ENCODE data around the gene MYCT1.

Gene MYCT1

DNA sequence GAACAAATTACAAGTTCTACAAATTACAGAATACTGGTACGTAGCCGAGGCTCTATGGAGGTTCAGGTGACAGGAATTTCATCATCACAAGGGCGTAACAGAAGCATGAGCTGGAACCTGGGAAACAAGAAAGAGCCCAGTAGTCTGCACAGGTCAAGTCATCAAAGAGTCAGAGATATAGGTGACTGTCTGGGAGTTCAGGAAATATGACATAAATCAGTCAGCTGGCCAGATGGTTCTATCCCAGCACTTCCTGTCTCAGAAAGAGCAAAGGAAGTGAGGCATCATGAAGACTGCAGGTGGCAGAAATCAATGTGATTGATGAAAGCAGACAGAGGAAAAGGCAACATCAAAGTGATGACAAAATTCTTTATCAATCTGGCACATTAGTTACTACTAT, 23.3 kb downstream of the MYCT1 start:
- in situ Hi-C loops (cut with HindIII; ENCODE audit: low sequenced_read_pairs) = no loop called here

DNA sequence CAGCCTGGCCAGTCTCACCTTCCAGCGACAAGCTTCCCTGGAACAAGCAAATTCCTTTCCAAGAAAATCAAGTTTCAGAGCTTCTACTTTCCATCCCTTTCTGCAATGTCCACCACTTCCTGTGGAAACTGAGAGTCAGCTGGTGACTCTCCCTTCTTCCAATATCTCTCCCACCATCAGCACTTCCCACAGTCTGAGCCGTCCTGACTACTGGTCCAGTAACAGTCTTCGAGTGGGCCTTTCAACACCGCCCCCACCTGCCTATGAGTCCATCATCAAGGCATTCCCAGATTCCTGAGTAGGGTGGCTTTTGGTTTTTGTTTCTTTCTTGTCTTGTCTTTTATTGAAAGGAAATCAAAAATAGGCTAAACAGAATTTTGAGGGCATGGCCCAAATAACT, 24.3 kb downstream of the MYCT1 start:
- in situ Hi-C loops (cut with HindIII; ENCODE audit: low sequenced_read_pairs) = no loop called here

DNA sequence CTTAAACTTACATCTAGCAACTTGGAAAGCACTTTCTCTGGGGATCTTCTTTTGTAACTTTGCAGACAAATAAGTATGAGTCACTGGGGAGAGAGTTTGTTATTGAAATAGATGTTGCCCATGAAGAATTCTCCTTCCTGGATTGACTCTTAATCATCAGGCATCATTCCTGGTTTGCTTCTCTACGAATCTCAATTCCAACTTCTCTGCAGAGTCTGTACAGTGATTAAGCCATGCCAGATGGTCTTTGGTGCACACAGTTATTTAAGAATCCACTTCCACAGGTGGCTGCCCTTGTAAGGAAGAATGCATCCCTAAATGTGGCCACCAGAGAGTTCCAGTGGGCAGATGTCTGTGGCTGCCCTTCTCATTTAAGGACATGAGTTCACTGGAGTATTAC, 25.7 kb downstream of the MYCT1 start:
- in situ Hi-C loops (cut with HindIII; ENCODE audit: low sequenced_read_pairs) = no loop called here

DNA sequence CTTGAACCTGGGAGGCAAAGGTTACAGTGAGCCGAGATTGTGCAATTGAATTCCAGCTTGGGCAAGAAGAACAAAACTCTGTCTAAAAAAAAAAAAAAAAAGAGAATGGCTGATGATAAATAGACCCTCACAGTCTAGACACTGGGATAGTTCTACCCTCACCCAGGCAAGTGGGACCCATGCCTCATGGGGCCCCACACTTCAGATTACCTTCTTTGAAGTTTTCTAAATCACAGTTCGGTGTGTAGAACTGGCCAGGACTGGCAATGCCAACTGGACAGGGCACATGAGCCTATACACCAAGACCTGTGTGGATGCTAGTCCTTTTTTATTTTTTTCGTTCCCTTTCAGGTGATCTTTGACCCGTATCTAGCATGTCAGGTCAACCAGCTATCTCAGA, 28.6 kb downstream of the MYCT1 start:
- in situ Hi-C loops (cut with HindIII; ENCODE audit: low sequenced_read_pairs) = no loop called here

DNA sequence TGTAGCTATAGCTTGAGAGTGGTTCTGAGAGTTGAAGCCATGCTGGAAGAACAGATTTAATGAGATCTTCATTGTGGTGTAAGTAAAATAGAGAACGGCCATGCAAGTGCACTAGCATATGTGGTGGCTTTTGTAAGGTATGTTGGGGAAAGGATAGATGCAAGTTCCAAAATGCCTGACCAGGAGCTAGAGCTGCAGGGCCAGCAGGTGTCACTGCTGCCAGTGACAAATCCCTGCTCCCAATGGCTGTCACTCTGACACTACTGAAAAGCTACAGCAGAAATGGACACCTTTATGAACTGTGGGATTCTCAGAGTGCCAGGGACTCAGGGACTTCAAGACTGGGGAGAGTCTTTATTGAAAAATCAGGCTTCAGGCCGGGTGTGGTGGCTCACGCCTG, 29.8 kb downstream of the MYCT1 start:
- in situ Hi-C loops (cut with HindIII; ENCODE audit: low sequenced_read_pairs) = no loop called here

DNA sequence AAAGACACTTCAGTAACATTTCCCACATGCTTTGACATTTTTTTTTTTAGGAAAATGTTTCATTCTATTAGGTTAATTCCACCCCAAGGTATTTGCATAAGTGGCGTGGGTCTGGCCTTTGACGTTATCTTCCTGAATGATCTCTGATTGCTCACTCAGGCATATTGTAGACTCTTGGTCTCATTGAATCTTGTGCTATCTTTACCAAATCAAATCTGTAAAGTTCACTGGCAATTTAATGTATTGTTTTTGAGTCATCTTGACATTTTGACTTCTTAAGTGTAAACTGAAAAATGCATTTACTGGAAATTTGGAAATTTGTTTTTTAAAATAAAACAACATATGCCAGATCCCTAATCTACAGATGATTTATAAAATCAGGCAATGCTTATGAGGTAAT, 36.9 kb downstream of the MYCT1 start:
- in situ Hi-C loops (cut with HindIII; ENCODE audit: low sequenced_read_pairs) = no loop called here

DNA sequence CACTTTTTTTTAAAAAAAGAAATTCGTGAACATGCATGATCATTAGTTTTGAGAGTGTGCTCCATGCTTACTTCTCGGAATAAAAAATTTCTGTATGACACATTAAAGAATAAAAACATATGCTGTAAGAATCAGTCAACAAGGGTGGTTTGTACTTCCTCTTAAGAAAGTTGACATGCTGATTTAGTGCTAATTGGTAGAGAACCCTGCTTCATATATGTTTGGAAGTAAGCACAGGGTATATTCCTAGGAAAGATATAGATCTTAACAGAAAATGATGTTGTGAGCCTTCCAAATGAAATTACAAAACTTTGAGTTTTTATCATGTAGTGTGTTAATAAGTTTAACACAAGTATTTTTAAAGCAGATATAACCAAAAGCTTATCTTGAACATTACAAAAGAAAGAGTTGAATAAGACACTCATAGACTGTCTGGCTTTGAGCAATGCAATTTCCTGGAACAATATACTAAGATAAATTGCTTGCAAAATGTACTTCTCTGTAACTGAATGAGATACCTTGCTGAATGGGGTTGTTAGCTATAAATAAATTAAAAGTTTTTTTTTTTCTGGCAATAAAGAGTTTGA, 39.1 kb downstream of the MYCT1 start:
- in situ Hi-C loops (cut with HindIII; ENCODE audit: low sequenced_read_pairs) = no loop called here

DNA sequence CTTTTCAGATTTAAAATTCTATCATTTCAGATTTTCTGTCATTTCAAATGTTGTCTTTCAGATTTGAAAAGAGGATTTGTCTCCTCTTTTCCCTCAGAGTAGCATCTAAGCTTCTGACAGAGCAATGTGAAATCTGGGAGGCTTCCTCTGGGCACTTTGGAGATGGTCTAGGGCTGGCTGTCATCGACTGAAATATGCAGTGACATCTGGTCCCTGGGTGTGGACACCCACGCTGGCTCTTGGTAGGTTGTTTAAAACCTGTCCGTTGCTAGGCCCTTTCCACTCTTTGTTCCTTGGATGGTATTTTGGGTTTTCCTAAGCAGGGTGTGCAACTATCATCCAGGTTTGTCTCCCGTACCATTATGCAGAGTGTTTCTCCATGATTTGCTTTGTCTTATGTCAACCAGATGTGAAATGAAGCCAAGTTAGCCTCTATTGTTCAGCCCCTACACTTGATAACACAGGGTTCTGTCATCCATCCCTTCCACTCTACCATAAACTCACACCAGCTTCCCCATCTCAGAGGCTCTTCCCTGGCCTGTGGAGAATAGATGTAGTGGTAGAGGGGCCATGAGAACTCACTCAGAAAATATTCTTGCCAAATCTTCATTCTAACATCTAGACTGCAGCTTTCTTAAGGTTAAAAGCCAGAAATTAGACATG, 47.9 kb downstream of the MYCT1 start:
- in situ Hi-C loops (cut with HindIII; ENCODE audit: low sequenced_read_pairs) = no loop called here

DNA sequence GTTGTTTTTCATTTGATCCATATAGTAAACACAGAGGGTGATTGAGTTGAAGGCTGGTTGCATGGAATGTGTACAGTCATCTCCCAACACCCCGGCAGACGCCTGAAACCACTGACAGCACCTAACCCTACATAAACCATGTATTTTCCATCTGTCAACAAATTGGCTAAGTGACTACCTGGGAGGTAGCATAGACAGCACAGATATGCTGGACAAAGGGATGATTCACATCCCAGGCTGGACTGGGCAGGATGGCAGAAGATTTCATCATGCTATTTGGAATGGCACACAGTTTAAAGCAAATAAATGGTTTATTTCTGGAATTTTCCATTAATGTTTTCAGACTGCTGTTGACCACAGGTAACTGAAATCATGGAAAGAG, 48.5 kb downstream of the MYCT1 start:
- in situ Hi-C loops (cut with HindIII; ENCODE audit: low sequenced_read_pairs) = no loop called here

DNA sequence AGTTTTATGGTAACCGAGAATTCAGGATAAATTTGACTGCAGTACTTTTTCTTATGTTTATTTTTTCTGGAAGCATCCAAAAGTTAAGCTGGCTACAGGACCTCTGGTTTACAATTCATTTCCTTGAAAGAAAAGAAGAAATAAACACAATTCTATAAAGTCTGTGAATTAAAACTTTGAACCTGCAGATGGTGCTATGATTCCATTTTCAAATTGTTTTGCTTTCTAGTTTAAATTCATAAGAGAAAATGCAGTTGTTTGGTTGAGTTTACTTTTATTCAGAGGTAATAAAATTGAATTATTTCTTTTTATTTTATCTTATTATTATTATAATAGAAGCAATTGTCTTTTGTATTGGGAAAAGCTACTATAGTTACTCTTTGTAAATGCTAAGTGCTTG, 51.1 kb downstream of the MYCT1 start:
- in situ Hi-C loops (cut with HindIII; ENCODE audit: low sequenced_read_pairs) = no loop called here

DNA sequence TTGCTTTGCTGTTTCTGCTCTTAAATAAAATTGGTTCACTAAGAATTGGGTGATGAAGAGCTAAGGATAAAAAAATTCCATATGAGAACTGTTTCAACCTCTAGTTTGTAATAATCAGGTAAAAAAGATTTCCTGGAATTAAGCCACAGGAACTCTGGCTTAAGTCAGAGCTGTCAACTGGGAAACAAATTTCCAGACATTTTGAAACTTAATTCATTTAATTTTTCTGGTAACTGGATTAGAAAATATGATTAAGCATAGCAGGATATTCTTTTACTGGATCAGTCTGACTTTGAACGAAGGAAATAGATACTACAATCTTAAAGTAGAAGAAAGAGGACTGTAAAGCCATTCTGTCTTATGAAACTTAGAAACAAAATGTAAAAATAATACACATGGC, 51.6 kb downstream of the MYCT1 start:
- in situ Hi-C loops (cut with HindIII; ENCODE audit: low sequenced_read_pairs) = no loop called here

DNA sequence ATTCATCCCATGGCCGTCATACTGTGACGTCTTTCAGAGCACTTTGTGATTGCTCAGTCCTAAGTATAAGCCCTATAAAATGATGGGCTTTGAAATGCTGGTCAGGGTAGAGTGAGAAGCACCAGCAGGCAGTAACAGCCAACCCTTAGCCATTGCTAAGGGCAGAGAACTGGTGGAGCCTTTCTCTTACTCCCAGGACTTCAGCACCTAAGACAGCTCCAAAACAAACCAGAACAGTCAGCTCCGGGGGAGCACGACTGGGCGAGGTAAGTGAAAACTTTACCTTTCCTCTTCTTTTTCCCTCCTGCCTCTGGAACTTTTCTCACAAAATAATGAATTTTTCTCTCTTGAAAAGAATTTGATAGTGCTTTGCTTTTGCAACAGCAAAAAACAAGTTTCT, 53.0 kb downstream of the MYCT1 start, which contains the start of gene VIP:
Gene VIP, plus strand, starts transcription at position 104 of the 400 bp plus-strand sequence. CDS start 1,381 bp downstream, outside the sequence.
- in situ Hi-C loops (cut with HindIII; ENCODE audit: low sequenced_read_pairs) = no loop called here

DNA sequence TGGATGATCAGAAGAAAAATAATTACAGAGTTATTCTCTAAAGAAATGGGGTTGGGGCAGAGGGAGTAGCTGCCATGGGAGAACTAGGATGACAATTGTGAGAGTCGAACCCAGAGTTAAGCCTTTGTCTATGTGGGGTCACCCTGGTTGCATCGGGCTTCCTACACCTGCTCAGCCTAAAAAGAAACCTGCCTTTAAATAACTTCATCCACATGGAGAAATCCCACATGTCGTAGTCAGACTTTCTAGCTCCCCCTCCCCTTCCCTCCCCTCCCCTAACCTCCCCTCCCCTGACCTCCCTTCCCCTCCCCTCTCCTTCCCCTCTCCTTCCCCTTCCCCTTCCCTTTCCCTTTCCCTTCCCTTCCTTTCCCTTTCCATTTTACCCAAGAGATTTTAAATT, 67.6 kb downstream of the MYCT1 start:
- in situ Hi-C loops (cut with HindIII; ENCODE audit: low sequenced_read_pairs) = no loop called here

DNA sequence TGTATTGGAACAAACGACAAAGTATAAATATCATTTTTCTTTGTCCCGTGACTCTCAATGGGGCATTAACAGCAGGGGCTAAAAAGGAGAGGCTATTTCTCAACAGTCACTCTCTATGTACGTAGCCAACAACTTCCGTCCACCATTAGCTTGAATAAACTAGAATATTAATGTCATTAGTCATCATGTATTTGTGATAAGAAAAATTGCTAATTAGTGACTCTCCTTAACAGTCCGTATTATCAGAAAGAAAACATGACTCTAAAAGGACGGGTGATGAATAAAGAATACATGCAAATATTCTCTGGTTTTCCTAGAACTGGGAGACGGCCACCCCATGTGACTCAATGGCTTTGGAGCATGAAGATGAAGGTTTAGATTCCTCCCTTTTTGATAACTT, 71.5 kb downstream of the MYCT1 start:
- in situ Hi-C loops (cut with HindIII; ENCODE audit: low sequenced_read_pairs) = no loop called here

DNA sequence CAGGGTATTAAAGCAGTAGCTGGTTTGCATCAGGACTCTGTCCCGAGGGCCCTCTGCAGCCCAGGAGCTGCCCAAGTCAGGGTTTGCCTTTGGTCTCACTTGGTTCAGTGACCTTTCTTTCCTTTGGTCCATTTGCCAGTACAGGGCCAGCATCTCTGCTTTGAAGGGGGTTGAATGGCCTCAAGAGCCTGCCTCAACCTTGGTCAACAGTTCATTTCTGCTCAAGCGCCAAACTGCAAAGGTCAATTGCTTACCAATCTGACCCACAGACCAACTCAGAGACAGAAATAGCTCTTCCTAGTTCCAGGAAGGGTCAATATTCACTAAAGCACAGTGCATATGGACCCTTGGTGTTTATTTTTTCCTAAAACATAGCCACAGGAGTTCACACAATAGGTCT, 72.3 kb downstream of the MYCT1 start:
- in situ Hi-C loops (cut with HindIII; ENCODE audit: low sequenced_read_pairs) = no loop called here

DNA sequence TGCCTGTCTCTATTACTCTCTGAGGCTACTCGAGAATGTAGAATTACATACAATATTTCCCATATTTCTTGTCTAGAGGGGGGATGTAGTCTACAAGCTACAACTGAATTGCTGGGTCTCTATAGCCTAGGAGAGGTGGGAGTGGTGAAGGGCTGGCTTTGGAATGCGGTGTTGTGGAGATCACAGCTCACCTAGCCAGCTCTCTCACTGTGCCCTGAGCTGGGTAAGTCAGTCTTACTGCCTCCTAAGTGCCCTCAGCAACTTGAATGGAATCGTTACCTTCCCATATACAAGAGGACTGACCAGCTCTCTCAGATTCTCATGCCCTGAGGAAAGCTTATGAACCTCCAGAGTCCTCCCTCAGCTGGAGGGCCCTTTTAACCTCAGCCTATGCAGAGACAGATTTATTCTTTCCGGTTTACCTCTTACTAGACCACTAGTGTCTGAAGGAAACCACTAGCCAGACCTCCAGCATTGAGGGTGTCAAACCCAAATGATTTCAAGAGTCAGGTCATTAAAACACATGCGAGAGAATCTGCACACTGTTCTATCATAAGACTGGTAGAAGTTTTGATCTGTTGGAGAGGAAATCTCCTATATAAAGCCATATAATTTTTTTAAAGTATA, 73.5 kb downstream of the MYCT1 start:
- in situ Hi-C loops (cut with HindIII; ENCODE audit: low sequenced_read_pairs) = no loop called here

Data from DLD1 (cell line).